ENCODE data around the gene MRPL11.
"Not testable (repeated sequence)": the region's sequence is repeated elsewhere in the genome, so short reads cannot be mapped to it uniquely, and the experiment has no call there.

DNA sequence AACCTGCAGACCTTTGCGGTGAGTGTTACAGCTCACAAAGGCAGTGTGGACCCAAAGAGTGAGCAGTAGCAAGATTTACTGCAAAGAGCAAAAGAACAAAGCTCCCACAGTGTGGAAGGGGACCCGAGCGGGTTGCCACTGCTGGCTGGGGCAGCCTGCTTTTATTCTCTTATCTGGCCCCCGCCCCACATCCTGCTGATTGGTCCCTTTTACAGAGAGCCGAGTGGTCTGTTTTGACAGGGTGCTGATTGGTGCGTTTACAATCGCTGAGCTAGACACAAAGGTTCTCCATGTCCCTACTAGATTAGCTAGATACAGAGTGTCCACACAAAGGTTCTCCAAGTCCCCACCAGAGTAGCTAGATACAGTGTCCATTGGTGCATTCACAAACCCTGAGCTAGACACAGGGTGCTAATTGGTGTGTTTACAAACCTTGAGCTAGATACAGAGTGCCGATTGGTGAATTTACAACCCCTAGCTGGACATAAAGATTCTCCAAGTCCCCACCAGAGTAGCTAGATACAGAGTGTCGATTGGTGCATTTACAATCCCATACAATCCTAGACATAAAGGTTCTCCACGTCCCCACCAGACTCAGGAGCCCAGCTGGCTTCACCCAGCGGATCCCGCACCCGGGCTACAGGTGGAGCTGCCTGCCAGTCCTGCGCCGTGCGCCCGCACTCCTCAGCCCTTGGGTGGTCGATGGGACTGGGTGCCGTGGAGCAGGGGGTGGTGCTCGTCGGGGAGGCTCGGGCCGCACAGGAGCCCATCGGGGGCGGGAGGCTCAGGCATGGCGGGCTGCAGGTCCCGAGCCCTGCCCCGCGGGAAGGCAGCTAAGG lies 1.7 kb upstream of the MRPL11 start:
- TF ChIP-seq, protein P1, sequence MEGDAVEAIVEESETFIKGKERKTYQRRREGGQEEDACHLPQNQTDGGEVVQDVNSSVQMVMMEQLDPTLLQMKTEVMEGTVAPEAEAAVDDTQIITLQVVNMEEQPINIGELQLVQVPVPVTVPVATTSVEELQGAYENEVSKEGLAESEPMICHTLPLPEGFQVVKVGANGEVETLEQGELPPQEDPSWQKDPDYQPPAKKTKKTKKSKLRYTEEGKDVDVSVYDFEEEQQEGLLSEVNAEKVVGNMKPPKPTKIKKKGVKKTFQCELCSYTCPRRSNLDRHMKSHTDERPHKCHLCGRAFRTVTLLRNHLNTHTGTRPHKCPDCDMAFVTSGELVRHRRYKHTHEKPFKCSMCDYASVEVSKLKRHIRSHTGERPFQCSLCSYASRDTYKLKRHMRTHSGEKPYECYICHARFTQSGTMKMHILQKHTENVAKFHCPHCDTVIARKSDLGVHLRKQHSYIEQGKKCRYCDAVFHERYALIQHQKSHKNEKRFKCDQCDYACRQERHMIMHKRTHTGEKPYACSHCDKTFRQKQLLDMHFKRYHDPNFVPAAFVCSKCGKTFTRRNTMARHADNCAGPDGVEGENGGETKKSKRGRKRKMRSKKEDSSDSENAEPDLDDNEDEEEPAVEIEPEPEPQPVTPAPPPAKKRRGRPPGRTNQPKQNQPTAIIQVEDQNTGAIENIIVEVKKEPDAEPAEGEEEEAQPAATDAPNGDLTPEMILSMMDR (conservative IDR thresholded peaks at IDR 0.05), result not testable (repeated sequence)
- not testable (repeated sequence) for TF ChIP-seq EZH2 (IDR thresholded peaks at IDR 0.05; ENCODE audit: low read depth)

Data from PC-9 (cell line).